GM21381 (cell line): Measurements from ENCODE around the gene UGT1A9.

Source experiments
- ATAC-seq: cut with Tn5 transposase; IDR thresholded peaks from one replicate; pipeline ENCODE4 v1.9.1; 2021; ENCODE audit warnings: mild to moderate bottlenecking, moderate library complexity; ENCODE audit not compliant: unreplicated experiment

The UGT1A9 gene

GRCh38 chr2:233756429-233757081, 84.9 kb downstream of the UGT1A9 start:
- ATAC-seq = no peak

- ATAC-seq = no peak
Observed at GRCh38 chr2:233758141-233758540, 86.4 kb downstream of the UGT1A9 start.

- no peak for ATAC-seq
Observed at GRCh38 chr2:233758849-233759248, 87.2 kb downstream of the UGT1A9 start.

- no peak for ATAC-seq
Observed at GRCh38 chr2:233760043-233760442, 88.3 kb downstream of the UGT1A9 start, which contains the start of gene UGT1A1. UGT1A1 (plus strand) TSS chr2:233760270; CDS start chr2:233760288, 18 bp downstream.

GRCh38 chr2:233761040-233761769, 89.5 kb downstream of the UGT1A9 start:
- ATAC-seq = no peak

GRCh38 chr2:233764264-233764663, 92.6 kb downstream of the UGT1A9 start:
- ATAC-seq = no peak

GRCh38 chr2:233764761-233765160, 93.1 kb downstream of the UGT1A9 start:
- ATAC-seq = no peak

GRCh38 chr2:233766416-233766815, 94.7 kb downstream of the UGT1A9 start:
- no peak for ATAC-seq

- ATAC-seq = no peak
Observed at GRCh38 chr2:233768076-233768475, 96.4 kb downstream of the UGT1A9 start.

GRCh38 chr2:233769260-233769659, 97.6 kb downstream of the UGT1A9 start:
- ATAC-seq = no peak

GRCh38 chr2:233772153-233772552, 100.5 kb downstream of the UGT1A9 start:
- no peak for ATAC-seq

- no peak for ATAC-seq
Observed at GRCh38 chr2:233772583-233772982, 100.9 kb downstream of the UGT1A9 start.

GRCh38 chr2:233773854-233774253, 102.2 kb downstream of the UGT1A9 start:
- no peak for ATAC-seq

- no peak for ATAC-seq
Observed at GRCh38 chr2:233775414-233775813, 103.7 kb downstream of the UGT1A9 start.

GRCh38 chr2:233778030-233778429, 106.3 kb downstream of the UGT1A9 start, which contains the start of gene MROH2A:
MROH2A (plus strand) TSS chr2:233778330; CDS start chr2:233779359, 1,029 bp downstream.
- no peak for ATAC-seq

- no peak for ATAC-seq
Observed at GRCh38 chr2:233779722-233780121, 108.0 kb downstream of the UGT1A9 start.

GRCh38 chr2:233780771-233781170, 109.1 kb downstream of the UGT1A9 start:
- no peak for ATAC-seq

- no peak for ATAC-seq
Observed at GRCh38 chr2:233789554-233789953, 117.9 kb downstream of the UGT1A9 start.

- ATAC-seq = no peak
Observed at GRCh38 chr2:233791151-233791882, 119.6 kb downstream of the UGT1A9 start.

GRCh38 chr2:233791883-233792329, 120.2 kb downstream of the UGT1A9 start:
- no peak for ATAC-seq

- no peak for ATAC-seq
Observed at GRCh38 chr2:233792720-233793119, 121.0 kb downstream of the UGT1A9 start.
